Non-pigmented ciliary epithelial cell (primary cell): ENCODE results near the gene GNG13.
"Not testable (repeated sequence)": the region's sequence is repeated elsewhere in the genome, so short reads cannot be mapped to it uniquely, and the experiment has no call there.

Source experiments
- DNase-seq: peaks from one replicate; pipeline ENCODE4 v3.0.0-alpha.2; 2010; ENCODE audit warnings: low read depth

Gene GNG13

GRCh38 chr16:831571-832413 lies 31.3 kb upstream of the GNG13 start:
- DNase-seq: no peak

- DNase-seq: no peak
Observed at GRCh38 chr16:830871-831570, 30.5 kb upstream of the GNG13 start.

GRCh38 chr16:830107-830870 lies 29.8 kb upstream of the GNG13 start:
- no peak for DNase-seq

- no peak for DNase-seq
Observed at GRCh38 chr16:828891-829290, 28.4 kb upstream of the GNG13 start.

- no peak for DNase-seq
Observed at GRCh38 chr16:827513-827912, 27.0 kb upstream of the GNG13 start.

- no peak for DNase-seq
Observed at GRCh38 chr16:825341-826061, 25.0 kb upstream of the GNG13 start.

- no peak for DNase-seq
Observed at GRCh38 chr16:824601-825000, 24.1 kb upstream of the GNG13 start.

GRCh38 chr16:824194-824593 lies 23.7 kb upstream of the GNG13 start:
- DNase-seq: no peak

GRCh38 chr16:822909-823297 lies 22.4 kb upstream of the GNG13 start:
- no peak for DNase-seq

GRCh38 chr16:822174-822908 lies 21.8 kb upstream of the GNG13 start:
- DNase-seq: no peak

- DNase-seq: no peak
Observed at GRCh38 chr16:821751-822150, 21.2 kb upstream of the GNG13 start.

- DNase-seq: no peak
Observed at GRCh38 chr16:820748-821147, 20.2 kb upstream of the GNG13 start.

GRCh38 chr16:820044-820408 lies 19.5 kb upstream of the GNG13 start:
- not testable (repeated sequence) for DNase-seq

- DNase-seq: no peak
Observed at GRCh38 chr16:819336-820043, 19.0 kb upstream of the GNG13 start.

- DNase-seq: no peak
Observed at GRCh38 chr16:818592-818991, 18.1 kb upstream of the GNG13 start.

GRCh38 chr16:818132-818531 lies 17.6 kb upstream of the GNG13 start:
- no peak for DNase-seq

- DNase-seq: no peak
Observed at GRCh38 chr16:817001-817906, 16.7 kb upstream of the GNG13 start.

GRCh38 chr16:815861-816260 lies 15.3 kb upstream of the GNG13 start:
- DNase-seq: no peak

- DNase-seq: peak; percentile 24
Observed at GRCh38 chr16:814974-815373, 14.4 kb upstream of the GNG13 start.

- DNase-seq: no peak
Observed at GRCh38 chr16:813916-814412, 13.4 kb upstream of the GNG13 start.
